ENCODE data around the gene TRIM9.

DNA sequence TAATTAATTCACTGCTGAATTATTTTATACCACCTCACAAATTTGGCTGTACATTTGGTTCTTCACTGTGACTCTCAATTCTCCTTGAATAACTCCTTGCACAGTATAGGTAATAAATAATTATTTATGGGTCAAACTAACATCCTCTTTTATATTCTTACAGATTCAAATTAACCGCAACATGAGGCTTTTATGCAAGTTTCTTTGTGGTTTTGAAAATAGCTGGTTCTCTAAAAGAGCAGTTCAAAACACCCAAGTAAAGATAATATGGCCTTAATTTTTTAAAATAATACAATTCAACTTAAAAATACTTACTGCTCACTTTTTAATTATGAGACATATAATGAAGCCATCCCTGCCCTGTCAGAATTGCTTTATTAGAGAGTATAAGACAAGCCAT, 12.9 kb upstream of the TRIM9 start:
- TF ChIP-seq GLIS3 (CRISPR knock-in tag; IDR thresholded peaks at IDR 0.05) (no peak), PPARA (CRISPR knock-in tag; IDR thresholded peaks at IDR 0.05; ENCODE audit: borderline replicate concordance) (no peak)
- TF ChIP-seq, protein P1, sequence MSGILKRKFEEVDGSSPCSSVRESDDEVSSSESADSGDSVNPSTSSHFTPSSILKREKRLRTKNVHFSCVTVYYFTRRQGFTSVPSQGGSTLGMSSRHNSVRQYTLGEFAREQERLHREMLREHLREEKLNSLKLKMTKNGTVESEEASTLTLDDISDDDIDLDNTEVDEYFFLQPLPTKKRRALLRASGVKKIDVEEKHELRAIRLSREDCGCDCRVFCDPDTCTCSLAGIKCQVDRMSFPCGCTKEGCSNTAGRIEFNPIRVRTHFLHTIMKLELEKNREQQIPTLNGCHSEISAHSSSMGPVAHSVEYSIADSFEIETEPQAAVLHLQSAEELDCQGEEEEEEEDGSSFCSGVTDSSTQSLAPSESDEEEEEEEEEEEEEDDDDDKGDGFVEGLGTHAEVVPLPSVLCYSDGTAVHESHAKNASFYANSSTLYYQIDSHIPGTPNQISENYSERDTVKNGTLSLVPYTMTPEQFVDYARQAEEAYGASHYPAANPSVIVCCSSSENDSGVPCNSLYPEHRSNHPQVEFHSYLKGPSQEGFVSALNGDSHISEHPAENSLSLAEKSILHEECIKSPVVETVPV (CRISPR knock-in tag; IDR thresholded peaks at IDR 0.05) = no peak
- TF ChIP-seq, protein P2, sequence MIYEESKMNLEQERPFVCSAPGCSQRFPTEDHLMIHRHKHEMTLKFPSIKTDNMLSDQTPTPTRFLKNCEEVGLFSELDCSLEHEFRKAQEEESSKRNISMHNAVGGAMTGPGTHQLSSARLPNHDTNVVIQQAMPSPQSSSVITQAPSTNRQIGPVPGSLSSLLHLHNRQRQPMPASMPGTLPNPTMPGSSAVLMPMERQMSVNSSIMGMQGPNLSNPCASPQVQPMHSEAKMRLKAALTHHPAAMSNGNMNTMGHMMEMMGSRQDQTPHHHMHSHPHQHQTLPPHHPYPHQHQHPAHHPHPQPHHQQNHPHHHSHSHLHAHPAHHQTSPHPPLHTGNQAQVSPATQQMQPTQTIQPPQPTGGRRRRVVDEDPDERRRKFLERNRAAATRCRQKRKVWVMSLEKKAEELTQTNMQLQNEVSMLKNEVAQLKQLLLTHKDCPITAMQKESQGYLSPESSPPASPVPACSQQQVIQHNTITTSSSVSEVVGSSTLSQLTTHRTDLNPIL (CRISPR knock-in tag; IDR thresholded peaks at IDR 0.05; ENCODE audit: low read depth) = no peak
